Left renal cortex interstitium (tissue), 4 donors: ENCODE data around the gene HYI. TPM values are rescaled to one million over a fixed set of nuclear protein-coding genes. Genes with fewer than 3 reads are reported as not detected.
A peak's percentile ranks its signal among the peaks of the same experiment; 100 is the strongest.
"Not testable (repeated sequence)": the region's sequence is repeated elsewhere in the genome, so short reads cannot be mapped to it uniquely, and the experiment has no call there.

ENCODE experiments used
- DNase-seq, 4 donors: peaks; one replicate each; pipeline ENCODE4 v3.0.0-alpha.2; 2013; ENCODE audit warnings: low read depth in 4 of 4, low spot score in 2 of 4, missing footprints in 1 of 4
- polyA plus RNA-seq, 4 donors: library from polyadenylated mRNA; unstranded; fragments of 120-200 nt; gene quantifications; one replicate each; pipeline ENCODE4 v1.2.1, GENCODE V29; 2013; ENCODE audit not compliant: insufficient read length in 4 of 4

The HYI gene
- polyA plus RNA-seq, 4 donors: 32.5 to 49.2 (median 43.6) TPM

DNA sequence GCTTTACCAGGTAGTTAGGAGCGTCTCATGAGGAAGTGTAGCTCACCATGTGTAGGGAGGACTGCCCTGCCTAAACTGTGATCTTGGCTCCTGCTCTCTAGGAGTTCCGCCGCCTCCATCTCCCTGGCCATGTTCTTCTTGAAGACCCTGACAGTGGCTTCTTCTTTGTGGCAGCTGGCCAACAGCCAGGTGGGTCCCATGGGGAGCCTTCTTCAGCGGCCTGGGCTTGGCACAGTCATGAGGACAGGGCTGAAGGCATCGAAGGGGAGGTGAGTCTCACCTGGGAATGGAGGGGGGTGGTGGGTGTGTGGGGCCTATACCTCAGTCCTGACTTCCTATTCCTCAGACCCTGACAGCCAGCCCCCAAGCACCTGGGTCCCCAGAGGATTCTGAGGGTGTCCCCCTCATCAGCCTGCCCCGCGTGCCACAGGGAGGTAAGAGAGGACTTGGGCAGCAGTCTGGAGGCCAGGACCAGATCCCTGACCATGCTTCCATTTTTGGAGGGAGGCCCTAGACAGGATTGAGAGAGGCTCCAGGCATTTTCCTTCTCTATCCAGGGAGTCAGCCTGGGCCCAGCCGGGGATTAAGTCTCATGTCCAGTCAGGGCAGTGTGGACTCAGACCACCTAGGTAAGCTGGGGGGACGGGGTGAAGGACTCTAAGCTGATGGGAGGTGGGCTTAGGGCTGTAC is 21.4 kb downstream of the HYI start:
- no peak for DNase-seq

DNA sequence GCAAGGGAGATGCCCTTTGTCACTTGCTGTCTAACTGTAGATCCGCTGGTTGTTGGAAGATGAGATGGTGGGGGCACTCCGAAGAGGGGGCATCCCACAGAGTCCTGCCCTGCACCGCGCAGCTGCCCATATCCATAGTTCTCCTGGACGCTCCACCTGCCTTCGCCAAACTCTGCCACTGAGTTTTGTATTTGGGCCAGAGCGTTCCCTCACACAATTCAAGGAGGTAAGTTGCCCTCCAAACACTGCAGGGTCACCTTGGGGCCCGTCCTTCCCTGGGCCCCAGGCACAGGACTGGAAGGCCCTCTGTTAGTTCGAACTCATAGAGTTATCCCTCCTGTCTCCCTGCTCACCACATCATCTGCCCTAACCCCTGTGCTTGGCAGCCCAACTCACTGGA is 22.1 kb downstream of the HYI start:
- DNase-seq: no peak

DNA sequence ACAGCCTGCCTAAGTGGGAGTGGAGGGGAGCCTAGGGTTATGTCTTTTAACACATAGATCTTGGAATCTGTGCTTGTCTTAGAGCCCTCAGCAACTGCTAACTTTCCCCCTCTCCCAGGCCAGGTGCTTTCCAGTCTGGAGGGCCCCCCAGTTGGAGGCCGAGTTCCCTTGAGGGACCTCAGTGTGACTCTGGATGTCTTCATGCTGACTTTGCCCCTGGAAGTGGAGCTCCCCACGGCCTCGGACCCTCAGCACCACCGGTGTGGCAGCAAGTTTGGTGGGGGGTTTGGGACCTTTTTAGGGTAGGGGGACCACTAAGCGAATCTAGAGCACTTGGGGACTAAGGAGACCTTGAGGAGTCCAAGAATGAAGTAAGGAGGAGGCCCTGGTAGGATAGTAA is 22.9 kb downstream of the HYI start:
- DNase-seq: no peak

DNA sequence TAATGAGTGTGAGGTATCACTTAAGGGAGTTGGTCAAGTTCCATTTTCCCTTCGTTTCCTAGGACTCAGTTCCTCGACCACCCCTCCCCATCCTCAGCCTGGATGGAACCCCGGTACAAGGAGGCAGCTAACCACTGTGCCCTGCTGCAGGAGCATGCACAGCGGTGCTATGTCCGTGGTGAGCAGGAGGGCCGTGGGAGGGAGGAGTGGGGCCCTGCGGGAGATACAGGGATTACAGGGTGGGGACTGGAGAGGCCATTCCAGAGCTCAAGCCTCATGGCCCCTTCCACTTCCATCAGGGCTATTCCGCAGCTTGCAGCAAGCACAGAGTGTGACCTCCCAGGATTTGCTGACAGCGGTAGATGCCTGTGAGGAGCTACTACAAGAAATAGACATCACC is 25.8 kb downstream of the HYI start:
- DNase-seq: no peak

DNA sequence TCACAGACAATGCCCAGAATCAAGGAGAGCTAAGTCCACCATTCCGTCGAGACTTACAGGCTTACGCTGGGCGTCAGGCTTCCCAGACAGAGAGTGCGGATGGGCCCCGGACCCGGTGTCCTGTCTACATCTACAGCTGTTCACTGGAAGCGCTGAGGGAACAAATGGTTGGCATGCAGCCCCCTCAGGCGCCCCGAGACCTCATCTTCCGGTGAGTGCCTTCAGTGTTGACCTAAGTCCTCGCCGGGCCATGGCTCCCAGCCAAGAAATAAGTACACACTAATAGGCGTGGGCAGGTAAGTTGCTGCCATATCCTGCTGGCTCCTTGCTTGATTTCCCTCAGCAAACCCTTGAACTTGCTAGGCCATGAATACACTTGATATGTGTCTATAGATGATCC is 26.2 kb downstream of the HYI start:
- no peak for DNase-seq

DNA sequence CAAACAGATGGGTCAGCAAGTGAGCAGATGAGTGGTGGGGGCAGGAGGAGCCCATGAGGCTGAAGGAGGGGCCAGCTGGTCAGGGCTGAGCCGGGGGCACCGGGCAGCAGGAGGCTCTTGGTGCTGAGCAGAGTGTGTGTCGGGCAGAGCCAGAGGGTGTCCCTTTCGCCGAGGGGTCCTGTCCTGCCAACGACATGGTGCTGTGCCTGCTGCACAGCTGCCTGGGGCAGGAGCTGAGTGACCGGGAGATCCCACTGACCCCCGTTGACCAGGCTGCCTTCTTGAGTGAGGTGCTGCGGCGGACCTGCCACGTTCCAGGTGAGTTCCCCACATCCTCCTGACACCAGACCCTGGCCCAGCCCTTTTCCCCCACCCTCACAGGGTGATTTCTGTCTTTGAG is 27.5 kb downstream of the HYI start:
- no peak for DNase-seq

DNA sequence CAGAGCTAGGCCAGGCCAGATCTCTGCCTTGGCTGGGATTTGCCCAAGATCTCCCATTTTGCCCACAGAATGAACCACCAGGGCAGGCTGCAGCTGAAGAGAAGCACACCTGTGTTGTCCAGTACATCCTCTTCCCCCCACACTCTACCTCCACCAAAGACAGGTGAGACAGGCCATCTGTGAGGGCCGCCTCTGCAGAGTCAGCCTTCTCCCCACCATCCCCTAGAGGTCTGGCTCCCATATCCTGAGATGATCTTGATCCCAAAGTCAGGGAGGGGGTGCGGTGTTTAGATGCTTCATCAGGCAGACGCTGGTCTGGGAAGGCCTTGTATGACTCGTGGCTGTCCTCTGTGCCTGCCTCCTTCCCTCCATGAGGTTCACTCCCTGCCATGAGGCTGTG is 28.7 kb downstream of the HYI start:
- DNase-seq: no peak

DNA sequence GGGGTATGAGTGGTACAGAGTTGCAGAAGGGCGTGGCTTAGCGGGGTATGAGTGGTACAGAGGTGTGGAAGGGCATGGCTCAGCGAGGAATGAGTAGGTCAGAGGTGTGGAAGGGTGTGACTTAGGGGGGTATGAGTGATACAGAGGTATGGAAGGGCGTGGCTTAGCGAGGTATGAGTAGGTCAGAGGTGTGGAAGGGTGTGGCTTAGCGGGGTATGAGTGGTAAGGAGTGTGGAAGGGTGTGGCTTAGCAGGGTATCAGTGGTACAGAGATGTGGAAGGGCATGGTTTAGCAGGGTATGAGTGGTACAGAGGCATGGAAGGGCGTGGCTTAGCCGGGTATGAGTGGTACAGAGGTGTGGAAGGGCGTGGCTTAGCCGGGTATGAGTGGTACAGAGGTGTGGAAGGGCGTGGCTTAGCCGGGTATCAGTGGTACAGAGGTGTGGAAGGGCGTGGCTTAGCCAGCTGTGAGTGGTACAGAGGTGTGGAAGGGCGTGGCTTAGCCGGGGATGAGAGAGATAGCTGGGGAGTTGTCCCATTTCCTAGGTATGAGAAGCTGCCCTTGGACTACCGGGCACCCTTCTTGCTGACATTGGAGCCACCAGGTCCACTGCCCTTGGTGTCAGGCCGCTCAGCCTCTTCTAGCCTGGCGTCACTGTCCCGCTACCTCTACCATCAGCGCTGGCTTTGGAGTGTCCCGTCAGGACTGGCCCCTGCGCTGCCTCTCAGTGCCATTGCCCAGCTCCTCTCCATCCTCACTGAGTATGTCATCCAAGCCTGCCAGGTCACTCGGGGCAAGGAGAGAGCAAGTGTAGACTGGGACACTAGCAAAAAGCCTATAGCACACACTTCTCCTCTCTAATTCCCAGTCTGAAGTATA is 29.8 kb downstream of the HYI start:
- DNase-seq: no peak

DNA sequence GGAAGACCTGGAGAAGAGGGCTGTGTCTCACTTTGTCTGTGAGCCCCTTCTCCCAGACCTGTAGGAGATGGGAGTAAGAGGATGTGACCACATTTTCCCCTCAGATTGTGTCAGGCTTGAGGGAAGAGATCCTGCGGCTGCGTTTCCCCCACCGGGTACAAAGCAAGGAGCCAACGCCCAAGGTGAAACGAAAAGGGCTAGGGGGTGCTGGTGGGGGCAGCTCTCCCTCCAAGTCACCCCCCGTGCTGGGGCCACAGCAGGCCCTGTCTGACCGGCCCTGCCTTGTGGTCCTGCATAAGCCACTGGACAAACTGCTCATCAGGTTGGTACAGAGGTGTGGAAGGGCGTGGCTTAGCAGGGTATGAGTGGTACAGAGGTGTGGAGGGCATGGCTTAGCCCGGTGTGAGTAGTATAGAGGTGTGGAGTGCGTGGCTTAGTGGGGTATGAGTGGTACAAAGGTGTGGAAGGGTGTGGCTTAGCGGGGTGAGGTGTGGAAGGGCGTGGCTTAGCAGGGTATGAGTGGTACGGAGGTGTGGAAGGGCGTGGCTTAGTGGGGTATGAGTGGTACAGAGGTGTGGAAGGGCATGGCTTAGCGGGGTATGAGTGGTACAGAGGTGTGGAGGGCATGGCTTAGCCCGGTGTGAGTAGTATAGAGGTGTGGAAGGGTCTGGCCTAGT is 30.6 kb downstream of the HYI start:
- no peak for DNase-seq

DNA sequence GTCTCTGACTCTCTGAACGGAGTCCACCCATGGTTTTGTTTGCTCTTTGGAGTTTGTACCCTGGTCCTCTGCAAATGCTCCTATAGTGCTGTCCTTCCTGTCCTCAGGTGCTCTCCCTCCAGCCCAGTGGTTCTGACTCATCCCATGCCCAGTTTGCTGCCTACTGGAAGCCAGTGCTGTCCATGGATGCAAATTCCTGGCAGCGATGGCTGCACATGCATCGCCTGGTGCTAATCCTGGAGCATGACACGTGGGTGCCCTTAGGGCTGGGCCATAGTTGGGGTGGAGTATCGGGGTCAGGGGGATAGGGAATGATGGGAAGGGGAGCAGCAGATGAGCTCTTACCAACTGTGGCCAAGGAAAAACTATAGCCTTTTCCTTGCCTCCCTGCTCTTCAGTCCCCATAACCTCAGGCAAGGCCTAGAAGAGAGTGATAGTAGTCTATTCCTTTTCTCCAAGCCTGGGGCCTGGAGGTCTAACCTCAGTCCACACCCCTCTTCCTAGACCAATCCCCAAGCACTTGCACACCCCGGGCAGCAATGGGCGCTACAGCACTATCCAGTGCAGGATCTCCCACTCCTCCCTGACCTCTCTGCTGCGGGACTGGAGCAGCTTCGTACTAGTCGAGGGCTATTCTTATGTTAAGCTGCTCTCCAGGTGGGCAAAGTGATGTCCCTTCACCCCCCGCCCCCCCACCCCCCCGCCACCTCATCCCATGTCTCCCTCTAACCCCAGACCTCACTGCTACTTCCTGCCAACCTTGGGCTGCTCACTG is 31.6 kb downstream of the HYI start:
- no peak for DNase-seq

DNA sequence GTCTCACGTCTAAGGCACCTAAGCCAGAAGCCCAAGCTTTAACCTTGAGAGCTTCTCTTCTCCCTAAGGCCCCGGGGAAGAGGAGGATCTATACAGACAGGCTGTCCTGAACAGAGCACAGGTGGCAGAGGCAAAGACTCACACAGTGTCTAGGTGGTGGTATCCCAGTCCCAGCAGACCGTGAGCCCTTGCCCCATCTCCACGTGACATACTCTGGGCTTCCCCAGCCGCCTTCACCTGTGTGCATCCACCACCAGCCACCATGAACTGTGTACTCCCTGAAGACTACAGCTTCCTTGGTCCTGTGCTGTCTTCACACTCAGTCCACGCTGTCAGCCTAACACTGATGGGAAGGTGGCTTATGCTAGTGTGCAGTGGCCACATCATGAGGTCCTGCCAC is 32.3 kb downstream of the HYI start:
- no peak for DNase-seq

DNA sequence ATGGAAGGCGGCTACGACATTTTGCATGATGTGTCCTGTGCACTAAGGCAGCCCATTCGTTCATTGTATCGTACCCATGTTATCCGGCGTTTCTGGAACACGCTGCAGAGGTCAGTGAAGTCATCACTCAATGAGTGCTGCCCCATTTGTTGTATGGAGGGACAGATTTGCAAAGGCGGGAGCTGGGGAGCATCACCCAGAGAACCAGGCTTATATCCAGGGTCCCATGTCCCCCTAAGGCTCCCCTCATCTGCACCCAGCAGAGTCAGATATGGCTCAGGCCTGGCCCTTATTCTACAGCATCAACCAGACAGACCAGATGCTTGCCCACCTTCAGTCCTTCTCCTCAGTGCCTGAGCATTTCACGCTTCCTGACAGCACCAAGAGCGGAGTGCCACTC is 32.9 kb downstream of the HYI start:
- DNase-seq: no peak

DNA sequence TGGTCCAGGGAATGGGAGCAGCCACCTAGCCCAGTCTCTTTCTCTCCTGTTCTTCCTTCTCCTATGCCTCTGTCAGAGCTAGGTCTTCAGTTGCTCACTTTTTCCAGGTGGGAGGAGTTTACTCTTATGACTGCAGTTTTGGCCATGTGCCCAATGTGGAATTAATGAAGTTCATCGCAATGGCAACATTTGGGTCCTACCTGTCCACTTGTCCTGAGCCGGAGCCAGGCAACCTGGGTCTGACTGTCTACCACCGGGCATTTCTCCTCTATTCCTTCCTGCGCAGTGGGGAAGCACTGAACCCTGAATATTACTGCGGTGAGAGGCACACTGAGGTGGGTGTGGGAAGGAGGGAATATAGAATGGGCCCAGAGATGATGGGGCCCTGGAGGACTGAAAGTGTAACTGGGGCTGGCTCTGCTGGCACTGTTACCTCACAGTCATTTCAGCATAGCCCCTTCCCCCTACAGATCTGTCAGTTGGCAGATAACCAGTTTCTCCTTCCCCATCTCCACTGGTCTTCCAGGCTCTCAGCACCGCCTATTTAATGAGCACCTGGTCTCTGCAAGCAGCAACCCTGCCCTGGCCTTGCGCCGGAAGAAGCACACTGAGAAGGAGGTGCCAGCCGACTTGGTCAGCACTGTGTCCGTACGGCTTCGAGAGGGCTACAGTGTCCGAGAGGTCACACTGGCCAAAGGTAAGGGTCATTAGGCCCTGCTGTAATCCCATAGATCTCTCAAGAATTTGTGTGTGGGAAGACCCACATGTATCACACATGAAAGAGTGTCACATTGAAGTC is 33.9 kb downstream of the HYI start:
- no peak for DNase-seq

DNA sequence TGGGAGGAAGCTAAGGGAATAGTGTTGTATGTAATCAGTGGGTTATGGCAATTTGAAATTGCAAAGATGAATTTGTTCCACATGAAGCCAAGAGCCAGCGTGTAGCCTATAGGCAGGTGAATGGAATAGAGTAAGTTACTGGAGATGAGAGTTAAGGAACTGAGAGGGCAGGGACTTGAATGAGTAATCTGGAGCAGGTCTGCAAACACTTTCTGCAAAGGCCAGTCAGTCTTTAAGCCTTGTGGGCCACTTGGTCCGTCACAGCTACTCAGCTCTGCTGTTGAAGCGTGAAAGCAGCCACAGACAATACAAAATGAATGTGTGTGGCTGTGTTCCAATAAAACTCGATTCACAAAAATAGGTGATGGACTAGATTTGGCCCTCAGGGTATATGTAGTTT is 34.9 kb downstream of the HYI start:
- no peak for DNase-seq

DNA sequence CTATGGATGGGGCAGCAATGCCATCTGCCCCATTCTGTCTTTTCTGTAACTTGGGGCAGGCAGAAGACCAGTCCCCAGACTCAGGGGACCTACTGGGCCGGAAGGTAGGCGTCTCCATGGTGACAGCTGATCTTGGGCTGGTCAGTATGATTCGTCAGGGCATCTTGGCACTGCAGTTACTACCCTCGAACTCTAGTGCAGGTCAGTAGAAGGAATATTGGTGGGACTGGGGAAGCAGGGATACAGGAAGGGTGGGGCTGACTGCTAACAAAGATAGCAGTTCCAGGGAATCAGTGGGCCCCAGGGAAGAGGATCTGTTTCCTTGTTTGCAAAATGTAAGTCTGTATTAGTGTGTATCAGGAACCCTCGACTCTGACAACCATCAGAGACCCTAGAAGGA is 37.8 kb downstream of the HYI start:
- DNase-seq: no peak

DNA sequence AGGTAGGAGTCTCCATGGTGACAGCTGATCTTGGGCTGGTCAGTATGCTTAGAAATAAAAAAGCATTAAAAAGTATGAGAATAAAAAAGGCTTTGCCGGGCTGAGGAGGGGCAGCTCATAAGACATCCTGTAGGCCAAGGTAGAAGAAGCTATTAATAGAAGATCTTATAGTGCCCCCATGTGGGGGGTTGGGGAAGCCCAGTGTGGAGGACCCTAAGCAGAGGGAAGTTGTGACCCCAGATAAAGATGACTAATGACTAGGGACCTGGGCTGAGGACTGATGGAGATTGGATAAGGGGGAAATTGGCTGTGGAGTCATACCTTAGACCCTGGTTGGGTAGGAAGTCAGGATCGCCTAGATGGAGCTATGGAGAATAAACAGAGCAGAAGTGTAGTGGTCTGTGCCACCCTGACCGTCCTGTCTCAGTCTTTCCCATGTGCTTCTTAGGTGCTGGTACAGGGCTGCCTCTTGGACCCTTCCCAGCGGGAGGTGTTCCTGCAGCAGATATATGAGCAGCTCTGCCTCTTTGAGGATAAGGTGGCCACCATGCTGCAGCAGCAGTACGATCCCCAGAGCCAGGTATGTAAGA is 39.0 kb downstream of the HYI start:
- DNase-seq: peak in 2 of 4 donors; percentile 19 to 47

DNA sequence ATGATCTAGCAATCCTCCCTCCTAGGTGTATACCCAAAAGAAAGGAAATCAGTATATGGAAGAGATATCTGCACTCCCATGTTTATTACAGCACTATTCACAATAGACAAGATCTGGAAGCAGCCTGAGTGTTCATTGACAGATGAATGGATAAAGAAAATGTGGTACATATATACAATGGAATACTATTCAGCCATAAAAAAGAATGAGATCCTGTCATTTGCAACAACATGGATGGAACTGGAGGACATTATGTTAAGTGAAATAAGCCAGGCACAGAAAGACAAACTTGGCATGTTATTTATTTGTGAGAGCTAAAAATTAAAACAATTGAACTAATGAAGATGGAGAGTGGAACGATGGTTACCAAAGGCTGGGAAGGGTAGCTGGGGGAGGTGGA is 40.3 kb downstream of the HYI start:
- not testable (repeated sequence) for DNase-seq

DNA sequence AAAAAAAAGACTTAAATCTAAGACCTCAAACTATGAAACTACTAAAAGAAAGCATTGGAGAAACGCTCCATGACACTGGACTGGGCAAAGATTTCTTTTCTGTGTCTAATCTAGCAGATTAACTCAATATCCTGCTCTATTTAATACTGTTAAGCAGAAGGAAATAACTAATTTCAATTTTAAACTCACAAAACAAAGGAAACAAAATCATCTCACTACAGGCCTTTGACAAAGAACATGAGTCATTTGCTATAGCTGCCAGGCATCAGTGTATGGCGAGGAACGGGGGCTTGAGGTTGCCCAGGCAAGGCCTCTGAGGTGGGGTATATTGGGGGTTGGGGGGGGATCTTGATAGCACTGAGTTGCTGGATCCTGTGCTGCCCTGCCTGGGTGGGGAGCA is 43.2 kb downstream of the HYI start:
- no peak for DNase-seq

DNA sequence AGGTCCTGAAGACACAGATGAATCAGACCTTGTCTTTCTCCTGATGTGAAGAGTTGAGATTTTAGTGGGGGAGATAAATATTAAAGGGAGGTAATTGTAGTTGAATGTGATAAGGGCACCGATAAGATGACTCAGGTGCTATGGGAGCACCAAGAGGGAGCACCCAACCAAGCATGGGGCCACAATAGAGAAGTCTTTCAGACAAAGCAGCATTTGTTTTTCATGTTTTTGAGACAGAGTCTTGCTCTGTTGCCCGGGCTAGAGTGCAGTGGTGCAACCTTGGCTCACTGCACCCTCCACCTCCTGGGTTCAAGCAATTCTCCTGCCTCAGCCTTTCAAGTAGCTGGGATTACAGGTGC is 47.9 kb downstream of the HYI start:
- DNase-seq: no peak
